Natural killer cell treated with Interleukin-12 subunit alpha and Interleukin-12 subunit beta and Interleukin-15 and Interleukin-18, amount 100 ng/mL, for 72 hours (primary cell): ENCODE data around the gene EML4. TPM values are rescaled to one million over a fixed set of nuclear protein-coding genes. Genes with fewer than 3 reads are reported as not detected.
"Not testable (repeated sequence)": the region's sequence is repeated elsewhere in the genome, so short reads cannot be mapped to it uniquely, and the experiment has no call there.

ENCODE experiments used
- ATAC-seq, 2 donors: fragments of 150-1000 bp; cut with Tn5 transposase in 1 of 2; sonication (Bioruptor Pico), chemical (Tn5 transposase) in 1 of 2; 2 replicates each; pipeline ENCODE4 v1.10.0; 2021
- DNase-seq: peaks from one replicate; pipeline ENCODE4 v3.0.0; 2022; ENCODE audit warnings: low spot score
- H3K27ac Mint-ChIP-seq, 2 donors: 1 replicate in 1 of 2; 2 replicates in 1 of 2; pipeline ENCODE4 v1.8.0; 2022; ENCODE audit warnings: mixed read lengths in 2 of 2, mild to moderate bottlenecking in 1 of 2, moderate library complexity in 1 of 2
- H3K27me3 Mint-ChIP-seq, 2 donors: 1 replicate in 1 of 2; 2 replicates in 1 of 2; pipeline ENCODE4 v1.8.0; 2022; ENCODE audit warnings: mixed read lengths in 2 of 2
- H3K36me3 Mint-ChIP-seq: one replicate; pipeline ENCODE4 v1.8.0; 2022; ENCODE audit warnings: mixed read lengths
- H3K4me1 Mint-ChIP-seq, 2 donors: 1 replicate in 1 of 2; 2 replicates in 1 of 2; pipeline ENCODE4 v1.8.0; 2022; ENCODE audit warnings: low read depth in 2 of 2, mixed read lengths in 2 of 2, mild to moderate bottlenecking in 1 of 2
- H3K4me3 Mint-ChIP-seq: one replicate; pipeline ENCODE4 v1.8.0; 2022; ENCODE audit warnings: mixed read lengths
- H3K9me3 Mint-ChIP-seq: 2 replicates; pipeline ENCODE4 v1.8.0; 2022; ENCODE audit warnings: mixed read lengths
- total RNA-seq, 2 donors: library from RNA; stranded (reverse); gene quantifications; one replicate each; pipeline ENCODE4 v1.2.3, GENCODE V29; 2022

The EML4 gene
- total RNA-seq, 2 donors from 2014 or later: 73.4 to 140 TPM

- peaks cover 4 to 10% of the 10 kb centered on the region in 2 donors for H3K4me1 Mint-ChIP-seq
- H3K27me3 Mint-ChIP-seq: no peaks in the 10 kb centered on the region
- no peak overlapping the region for H3K27ac Mint-ChIP-seq
- H3K9me3 Mint-ChIP-seq: no peaks in the 10 kb centered on the region
- no peaks in the 10 kb centered on the region for H3K36me3 Mint-ChIP-seq
- DNase-seq (no peak), ATAC-seq (no peak)
- no peak overlapping the region for H3K4me3 Mint-ChIP-seq
These were observed 98.4 kb downstream of the EML4 start for GRCh38 chr2:42267530-42267929.

GRCh38 chr2:42268528-42269151 is 99.5 kb downstream of the EML4 start:
- no peaks in the 10 kb centered on the region for H3K27me3 Mint-ChIP-seq
- no peak overlapping the region for H3K4me3 Mint-ChIP-seq
- no peak overlapping the region for H3K27ac Mint-ChIP-seq
- H3K4me1 Mint-ChIP-seq: peaks cover 4 to 10% of the 10 kb centered on the region in 2 donors
- H3K9me3 Mint-ChIP-seq: no peaks in the 10 kb centered on the region
- DNase-seq: no peak
- no peak for ATAC-seq
- no peaks in the 10 kb centered on the region for H3K36me3 Mint-ChIP-seq

DNA sequence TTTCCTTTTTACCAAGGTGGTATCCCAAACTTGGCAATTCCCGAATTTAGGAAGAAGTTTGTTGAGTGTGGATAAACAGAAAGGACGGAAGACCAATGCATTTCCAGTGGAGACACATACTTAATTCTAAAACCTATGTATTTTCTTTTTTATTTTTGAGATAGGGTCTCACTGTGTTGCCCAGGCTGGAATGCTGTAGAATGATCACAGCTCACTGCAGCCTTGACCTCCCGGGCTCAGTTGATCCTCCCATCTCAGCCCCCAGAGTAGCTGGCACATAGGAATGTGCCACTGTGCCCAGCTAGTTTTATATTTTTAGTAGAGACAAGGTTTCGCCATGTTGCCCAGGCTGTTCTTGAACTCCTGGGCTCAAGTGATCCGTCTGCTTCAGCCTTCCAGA is 101.6 kb downstream of the EML4 start:
- DNase-seq (no peak), ATAC-seq (no peak)
- peaks cover 4 to 10% of the 10 kb centered on the region in 2 donors for H3K4me1 Mint-ChIP-seq
- no peaks in the 10 kb centered on the region for H3K27me3 Mint-ChIP-seq
- H3K36me3 Mint-ChIP-seq: no peaks in the 10 kb centered on the region
- H3K27ac Mint-ChIP-seq: no peak overlapping the region
- no peaks in the 10 kb centered on the region for H3K9me3 Mint-ChIP-seq
- H3K4me3 Mint-ChIP-seq: no peak overlapping the region

GRCh38 chr2:42271246-42271645 is 102.1 kb downstream of the EML4 start:
- not testable (repeated sequence) for H3K36me3 Mint-ChIP-seq, H3K4me1 Mint-ChIP-seq, H3K27me3 Mint-ChIP-seq, ATAC-seq, H3K9me3 Mint-ChIP-seq, H3K27ac Mint-ChIP-seq, DNase-seq, H3K4me3 Mint-ChIP-seq

- H3K4me3 Mint-ChIP-seq: no peak overlapping the region
- no peaks in the 10 kb centered on the region for H3K9me3 Mint-ChIP-seq
- no peaks in the 10 kb centered on the region for H3K36me3 Mint-ChIP-seq
- H3K4me1 Mint-ChIP-seq: peaks cover 4 to 5% of the 10 kb centered on the region in 2 donors
- no peak overlapping the region for H3K27ac Mint-ChIP-seq
- H3K27me3 Mint-ChIP-seq: no peaks in the 10 kb centered on the region
- ATAC-seq: no peak
- DNase-seq: no peak
These were observed 105.7 kb downstream of the EML4 start for GRCh38 chr2:42274863-42275262.

GRCh38 chr2:42281416-42282081 is 112.4 kb downstream of the EML4 start:
- Mint-ChIP-seq H3K27ac (peak overlapping the region in 1 of 2 donors; percentile 15), H3K9me3 (no peaks in the 10 kb centered on the region), H3K27me3 (no peaks in the 10 kb centered on the region), H3K4me1 (peaks cover 4 to 11% of the 10 kb centered on the region in 2 donors), H3K36me3 (peaks cover 18% of the 10 kb centered on the region), H3K4me3 (no peak overlapping the region)
- DNase-seq (no peak), ATAC-seq (no peak)

GRCh38 chr2:42284019-42284418 is 114.9 kb downstream of the EML4 start:
- Mint-ChIP-seq H3K36me3 (peaks cover 28% of the 10 kb centered on the region), H3K27ac (peak overlapping the region in 1 of 2 donors; percentile 38), H3K9me3 (no peaks in the 10 kb centered on the region), H3K4me1 (peaks cover 0 to 6% of the 10 kb centered on the region in 2 donors), H3K27me3 (no peaks in the 10 kb centered on the region), H3K4me3 (no peak overlapping the region)
- DNase-seq: no peak
- no peak for ATAC-seq

DNA sequence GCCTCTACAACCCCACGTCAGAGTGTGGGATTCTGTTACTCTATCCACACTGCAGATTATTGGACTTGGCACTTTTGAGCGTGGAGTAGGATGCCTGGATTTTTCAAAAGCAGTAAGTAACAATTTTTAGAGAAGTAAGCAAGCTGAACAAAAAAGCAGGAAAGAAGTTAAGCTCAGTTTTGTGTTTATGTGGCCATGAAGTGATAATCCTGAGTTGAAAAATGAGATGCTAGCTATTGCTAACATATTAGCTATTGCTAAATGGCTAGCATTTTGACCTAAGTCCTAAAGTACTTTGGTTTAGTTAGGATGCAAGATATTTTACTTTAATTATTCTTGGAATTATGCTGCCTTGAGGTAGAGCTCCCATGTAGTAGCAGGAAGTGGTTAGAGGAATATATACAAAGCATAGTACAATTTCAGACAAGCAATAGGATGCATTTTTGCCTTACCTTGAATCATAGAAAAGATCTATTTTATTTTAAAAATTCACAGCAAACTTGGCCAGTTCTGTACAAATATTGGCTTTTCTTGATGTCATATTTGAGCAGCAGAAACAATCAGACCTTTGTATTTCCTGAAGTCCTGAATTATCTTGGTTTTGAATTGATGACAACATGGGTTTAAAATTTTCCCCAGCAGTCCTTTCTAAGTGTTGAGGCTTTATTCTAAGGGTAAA is 117.3 kb downstream of the EML4 start:
- no peaks in the 10 kb centered on the region for H3K9me3 Mint-ChIP-seq
- peaks cover 34% of the 10 kb centered on the region for H3K36me3 Mint-ChIP-seq
- H3K4me1 Mint-ChIP-seq: peaks cover 5 to 12% of the 10 kb centered on the region in 2 donors
- ATAC-seq (no peak), DNase-seq (no peak)
- H3K4me3 Mint-ChIP-seq: no peak overlapping the region
- H3K27ac Mint-ChIP-seq: no peak overlapping the region
- H3K27me3 Mint-ChIP-seq: no peaks in the 10 kb centered on the region

DNA sequence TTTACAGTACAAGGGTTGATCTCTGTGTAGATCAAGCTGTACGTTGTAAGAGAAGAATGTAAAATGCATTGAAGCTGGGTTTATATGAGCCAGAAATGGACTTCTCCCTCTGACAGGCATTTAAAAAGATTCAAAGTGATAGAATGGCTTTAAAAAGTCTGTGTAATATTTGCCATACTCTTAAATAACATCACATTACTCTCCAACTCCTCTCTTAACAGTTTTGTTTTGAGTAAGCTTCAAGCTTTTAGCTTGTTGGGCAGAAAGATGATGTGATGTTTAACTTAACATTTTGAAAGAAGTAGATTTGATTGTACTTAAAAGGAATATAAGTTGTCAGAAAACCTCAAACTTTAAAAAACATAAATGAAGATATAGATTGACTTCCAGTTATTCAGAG is 119.7 kb downstream of the EML4 start:
- Mint-ChIP-seq H3K9me3 (no peaks in the 10 kb centered on the region), H3K4me1 (peaks cover 5 to 12% of the 10 kb centered on the region in 2 donors), H3K27me3 (no peaks in the 10 kb centered on the region), H3K27ac (peak overlapping the region in 1 of 2 donors; percentile 16), H3K4me3 (no peak overlapping the region), H3K36me3 (peaks cover 26% of the 10 kb centered on the region)
- no peak for DNase-seq
- ATAC-seq: no peak

DNA sequence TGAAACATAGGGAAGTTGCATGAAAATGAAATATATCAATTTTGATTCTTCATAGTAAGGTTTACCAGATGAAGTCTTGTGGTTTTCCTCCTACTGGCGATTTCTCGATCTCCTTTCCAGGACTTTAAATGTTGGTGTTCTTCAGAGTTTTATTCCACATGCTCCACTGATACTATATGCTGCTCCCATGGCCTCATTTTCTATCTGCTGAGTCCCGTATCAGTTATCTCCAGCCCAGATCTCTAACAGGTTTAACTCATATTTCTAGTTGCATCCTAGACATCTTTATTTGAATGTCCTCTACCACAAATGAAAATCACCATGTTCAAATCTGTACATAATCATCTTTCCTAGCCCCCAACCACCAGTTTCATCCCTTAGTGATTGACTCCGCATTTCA is 120.1 kb downstream of the EML4 start:
- no peaks in the 10 kb centered on the region for H3K9me3 Mint-ChIP-seq
- no peak overlapping the region for H3K4me3 Mint-ChIP-seq
- ATAC-seq (no peak), DNase-seq (no peak)
- H3K4me1 Mint-ChIP-seq: peaks cover 5 to 12% of the 10 kb centered on the region in 2 donors
- H3K27me3 Mint-ChIP-seq: no peaks in the 10 kb centered on the region
- peak overlapping the region in 1 of 2 donors; percentile 16 for H3K27ac Mint-ChIP-seq
- peaks cover 26% of the 10 kb centered on the region for H3K36me3 Mint-ChIP-seq

- ATAC-seq: no peak
- peaks cover 5 to 12% of the 10 kb centered on the region in 2 donors for H3K4me1 Mint-ChIP-seq
- H3K27ac Mint-ChIP-seq: no peak overlapping the region
- H3K9me3 Mint-ChIP-seq: no peaks in the 10 kb centered on the region
- H3K36me3 Mint-ChIP-seq: peaks cover 26% of the 10 kb centered on the region
- no peaks in the 10 kb centered on the region for H3K27me3 Mint-ChIP-seq
- DNase-seq: no peak
- no peak overlapping the region for H3K4me3 Mint-ChIP-seq
These were observed 120.9 kb downstream of the EML4 start for GRCh38 chr2:42290005-42290404.

- Mint-ChIP-seq H3K4me1 (peaks cover 20 to 26% of the 10 kb centered on the region in 2 donors), H3K27me3 (no peaks in the 10 kb centered on the region), H3K27ac (no peak overlapping the region), H3K9me3 (no peaks in the 10 kb centered on the region), H3K36me3 (peaks cover 28% of the 10 kb centered on the region), H3K4me3 (no peak overlapping the region)
- DNase-seq (no peak), ATAC-seq (no peak)
These were observed 123.9 kb downstream of the EML4 start for GRCh38 chr2:42293019-42293418.

DNA sequence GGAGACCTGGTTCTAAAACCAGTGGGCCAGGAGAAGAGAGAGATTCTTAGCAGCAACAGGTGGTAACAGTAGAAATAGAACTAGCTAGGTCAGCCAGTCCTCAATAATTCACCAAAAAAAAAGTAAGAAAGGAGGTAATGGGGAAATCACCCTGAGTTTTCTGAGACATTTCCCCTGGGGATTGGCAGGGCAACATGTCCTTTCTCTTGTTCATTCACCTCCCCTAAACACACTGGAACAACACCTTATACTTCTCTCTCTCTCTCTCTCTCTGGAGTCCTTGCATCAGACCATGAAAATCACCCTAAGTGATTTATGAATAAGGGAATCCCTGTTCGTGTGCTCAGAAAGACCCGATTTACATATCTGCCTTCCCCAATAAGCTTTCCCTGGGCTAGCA is 127.1 kb downstream of the EML4 start:
- Mint-ChIP-seq H3K27me3 (no peaks in the 10 kb centered on the region), H3K36me3 (peaks cover 32% of the 10 kb centered on the region), H3K27ac (peak overlapping the region in 1 of 2 donors; percentile 65), H3K4me3 (no peak overlapping the region), H3K9me3 (no peaks in the 10 kb centered on the region), H3K4me1 (peaks cover 29 to 37% of the 10 kb centered on the region in 2 donors)
- ATAC-seq (no peak), DNase-seq (no peak)

GRCh38 chr2:42297322-42297936 is 128.3 kb downstream of the EML4 start:
- peak; percentile 60 to 68 for ATAC-seq
- Mint-ChIP-seq H3K9me3 (no peaks in the 10 kb centered on the region), H3K4me3 (peak overlapping the region; percentile 42), H3K27me3 (no peaks in the 10 kb centered on the region), H3K36me3 (peaks cover 34% of the 10 kb centered on the region), H3K4me1 (peaks cover 29 to 38% of the 10 kb centered on the region in 2 donors), H3K27ac (peak overlapping the region; percentile 65 to 69)
- no peak for DNase-seq
